ENCODE results near the gene CYP1A2. TPM values are rescaled to one million over a fixed set of nuclear protein-coding genes. Genes with fewer than 3 reads are reported as not detected.
"Not testable (repeated sequence)": the region's sequence is repeated elsewhere in the genome, so short reads cannot be mapped to it uniquely, and the experiment has no call there.

CYP1A2 gene
- total RNA-seq, 6 donors from 2014 or later = 0.15 to 0.80 TPM; not detected in 4

DNA sequence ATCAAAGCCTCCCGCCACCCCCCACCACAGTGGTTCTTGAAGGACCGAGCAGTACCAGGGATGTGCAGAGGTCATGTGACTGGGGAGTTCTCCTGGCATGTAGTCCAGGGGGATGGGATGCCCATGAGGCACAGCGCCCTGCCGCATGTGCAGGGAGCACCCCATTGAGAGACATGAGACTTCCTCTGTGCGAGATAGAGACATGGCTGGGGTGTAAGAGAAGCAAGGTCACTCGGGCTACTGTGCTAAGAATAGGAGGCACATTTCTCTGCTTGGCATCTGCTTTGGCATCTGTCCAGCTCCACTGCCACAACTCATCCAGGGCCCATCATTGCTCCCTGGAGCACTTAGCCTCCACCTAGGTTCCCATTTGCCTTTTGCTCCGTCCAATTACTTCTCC lies 20.9 kb upstream of the CYP1A2 start:
- Histone ChIP-seq H3K4me1 (peaks cover 12 to 24% (median 16%) of the 10 kb centered on the region in 4 donors), H3K4me3 (no peak overlapping the region), H3K9me3 (no peaks in the 10 kb centered on the region), H3K27ac (no peak overlapping the region), H3K27me3 (no peaks in the 10 kb centered on the region), H3K36me3 (no peaks in the 10 kb centered on the region)
- WGBS, 2 donors = 74 to 75% methylated on average over 7 of the region's 7 CpGs
- no peak for ATAC-seq (ENCODE audit: low FRiP score in 2 of 2)
- TF ChIP-seq EP300 (IDR thresholded peaks at IDR 0.05) (no peak), POLR2AphosphoS5 (IDR thresholded peaks at IDR 0.05) (no peak), POLR2A (IDR thresholded peaks at IDR 0.05) (no peak)
- TF ChIP-seq, protein P1, sequence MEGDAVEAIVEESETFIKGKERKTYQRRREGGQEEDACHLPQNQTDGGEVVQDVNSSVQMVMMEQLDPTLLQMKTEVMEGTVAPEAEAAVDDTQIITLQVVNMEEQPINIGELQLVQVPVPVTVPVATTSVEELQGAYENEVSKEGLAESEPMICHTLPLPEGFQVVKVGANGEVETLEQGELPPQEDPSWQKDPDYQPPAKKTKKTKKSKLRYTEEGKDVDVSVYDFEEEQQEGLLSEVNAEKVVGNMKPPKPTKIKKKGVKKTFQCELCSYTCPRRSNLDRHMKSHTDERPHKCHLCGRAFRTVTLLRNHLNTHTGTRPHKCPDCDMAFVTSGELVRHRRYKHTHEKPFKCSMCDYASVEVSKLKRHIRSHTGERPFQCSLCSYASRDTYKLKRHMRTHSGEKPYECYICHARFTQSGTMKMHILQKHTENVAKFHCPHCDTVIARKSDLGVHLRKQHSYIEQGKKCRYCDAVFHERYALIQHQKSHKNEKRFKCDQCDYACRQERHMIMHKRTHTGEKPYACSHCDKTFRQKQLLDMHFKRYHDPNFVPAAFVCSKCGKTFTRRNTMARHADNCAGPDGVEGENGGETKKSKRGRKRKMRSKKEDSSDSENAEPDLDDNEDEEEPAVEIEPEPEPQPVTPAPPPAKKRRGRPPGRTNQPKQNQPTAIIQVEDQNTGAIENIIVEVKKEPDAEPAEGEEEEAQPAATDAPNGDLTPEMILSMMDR (IDR thresholded peaks at IDR 0.05) = no peak
- no peak for DNase-seq

GRCh38 chr15:74728699-74729098 lies 19.9 kb upstream of the CYP1A2 start:
- not testable (repeated sequence) for H3K27me3 ChIP-seq; H3K4me3 ChIP-seq; ATAC-seq (ENCODE audit: low FRiP score in 2 of 2); H3K27ac ChIP-seq; H3K9me3 ChIP-seq; H3K36me3 ChIP-seq
- WGBS, 2 donors = 90% methylated on average over 19 of the region's 30 CpGs; no CpG with 5 or more reads in 1 of the 2 donors
- DNase-seq = peak in 1 of 2 donors; percentile 47
- H3K4me1 ChIP-seq = peaks cover 12 to 24% (median 16%) of the 10 kb centered on the region in 4 donors

DNA sequence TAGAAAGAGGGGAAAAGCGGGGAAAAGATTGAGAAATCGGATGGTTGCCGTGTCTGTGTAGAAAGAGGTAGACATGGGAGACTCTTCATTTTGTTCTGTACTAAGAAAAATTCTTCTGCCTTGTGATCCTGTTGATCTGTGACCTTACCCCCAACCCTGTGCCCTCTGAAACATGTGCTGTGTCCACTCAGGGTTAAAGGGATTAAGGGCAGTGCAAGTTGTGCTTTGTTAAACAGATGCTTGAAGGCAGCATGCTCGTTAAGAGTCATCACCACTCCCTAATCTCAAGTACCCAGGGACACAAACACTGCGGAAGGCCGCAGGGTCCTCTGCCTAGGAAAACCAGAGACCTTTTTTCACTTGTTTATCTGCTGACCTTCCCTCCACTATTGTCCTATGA lies 19.3 kb upstream of the CYP1A2 start:
- not testable (repeated sequence) for H3K27me3 ChIP-seq

DNA sequence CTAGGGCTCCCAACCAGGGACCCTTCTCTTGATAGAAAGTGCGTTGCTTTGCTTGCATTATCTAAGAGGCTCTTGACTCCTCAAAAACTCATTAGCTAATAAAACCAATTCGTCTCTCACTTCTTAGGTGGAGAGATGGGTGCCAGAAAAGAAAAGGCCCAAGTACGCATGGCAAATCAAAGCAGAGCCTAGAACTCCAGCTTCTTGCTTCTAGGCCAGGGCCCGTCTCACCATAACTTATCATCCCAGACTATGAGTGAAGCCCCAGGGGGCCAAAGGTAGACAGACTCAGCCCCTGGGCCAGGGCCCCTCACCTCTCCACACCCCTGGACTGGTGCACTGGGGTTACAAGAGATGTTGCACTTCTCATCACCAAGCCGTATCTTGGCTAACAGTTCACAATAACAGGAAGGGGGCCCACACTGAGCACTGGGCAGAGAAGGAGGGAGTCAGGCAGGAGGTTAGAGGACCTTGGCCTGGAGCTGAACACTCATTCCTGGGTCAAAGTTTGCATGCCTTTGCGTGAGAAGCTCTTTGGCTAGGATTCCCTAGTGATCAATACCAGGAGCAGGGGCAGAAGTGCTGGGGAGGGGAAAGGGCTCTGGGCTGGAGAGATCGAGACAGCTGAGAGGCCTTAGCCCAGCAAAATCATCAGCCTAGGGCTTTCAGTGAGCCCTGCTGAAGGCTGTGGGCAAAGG lies 17.9 kb upstream of the CYP1A2 start:
- no peaks in the 10 kb centered on the region for H3K36me3 ChIP-seq
- DNase-seq (no peak), ATAC-seq (ENCODE audit: low FRiP score in 2 of 2) (no peak)
- H3K4me3 ChIP-seq = no peak overlapping the region
- no peak for TF ChIP-seq EP300 (IDR thresholded peaks at IDR 0.05)
- TF ChIP-seq POLR2A (IDR thresholded peaks at IDR 0.05) = no peak
- no peak for TF ChIP-seq POLR2AphosphoS5 (IDR thresholded peaks at IDR 0.05)
- no peak overlapping the region for H3K27ac ChIP-seq
- H3K27me3 ChIP-seq = no peaks in the 10 kb centered on the region
- no peaks in the 10 kb centered on the region for H3K9me3 ChIP-seq
- H3K4me1 ChIP-seq = peaks cover 12 to 13% (median 12%) of the 10 kb centered on the region in 4 donors
- 67 to 73% methylated on average over 7 of the region's 7 CpGs for WGBS, 2 donors

More for the DNA sequence above, 19.3 kb upstream of the CYP1A2 start:
- not testable (repeated sequence) for DNase-seq; H3K27ac ChIP-seq; H3K4me3 ChIP-seq; H3K9me3 ChIP-seq; ATAC-seq (ENCODE audit: low FRiP score in 2 of 2); H3K36me3 ChIP-seq
- peaks cover 12 to 24% (median 16%) of the 10 kb centered on the region in 4 donors for H3K4me1 ChIP-seq
- 75% methylated on average over 6 of the region's 6 CpGs for WGBS, 2 donors

DNA sequence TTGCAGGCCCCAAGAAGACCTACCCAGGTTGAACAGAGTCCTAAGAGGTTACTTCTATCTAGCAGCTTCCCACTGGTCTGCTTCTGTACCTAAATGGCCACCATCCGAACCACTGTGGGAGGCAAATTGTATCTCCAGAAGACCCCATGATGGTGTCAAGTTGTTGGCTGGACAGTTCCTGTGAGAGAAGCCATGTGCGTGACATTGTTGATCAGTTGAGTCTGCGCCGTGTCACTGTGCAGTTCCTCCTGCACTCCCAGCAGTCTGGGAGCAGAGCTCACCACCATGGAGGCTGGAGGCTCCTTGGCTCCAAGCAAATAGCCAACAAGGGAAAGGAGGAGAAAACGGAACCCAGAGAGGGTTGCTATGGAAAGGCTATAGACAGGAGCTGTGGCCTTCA lies 15.8 kb upstream of the CYP1A2 start:
- TF ChIP-seq POLR2A (IDR thresholded peaks at IDR 0.05) = no peak
- TF ChIP-seq, protein P1 (IDR thresholded peaks at IDR 0.05) = no peak
- no peak for TF ChIP-seq EP300 (IDR thresholded peaks at IDR 0.05)
- TF ChIP-seq POLR2AphosphoS5 (IDR thresholded peaks at IDR 0.05) = no peak
- Histone ChIP-seq H3K9me3 (no peaks in the 10 kb centered on the region), H3K27me3 (no peaks in the 10 kb centered on the region), H3K4me1 (no peaks in the 10 kb centered on the region), H3K36me3 (no peaks in the 10 kb centered on the region), H3K4me3 (no peak overlapping the region), H3K27ac (no peak overlapping the region)
- WGBS, 2 donors = 88 to 89% methylated on average over 5 of the region's 5 CpGs
- ATAC-seq (ENCODE audit: low FRiP score in 2 of 2) (no peak), DNase-seq (no peak)

DNA sequence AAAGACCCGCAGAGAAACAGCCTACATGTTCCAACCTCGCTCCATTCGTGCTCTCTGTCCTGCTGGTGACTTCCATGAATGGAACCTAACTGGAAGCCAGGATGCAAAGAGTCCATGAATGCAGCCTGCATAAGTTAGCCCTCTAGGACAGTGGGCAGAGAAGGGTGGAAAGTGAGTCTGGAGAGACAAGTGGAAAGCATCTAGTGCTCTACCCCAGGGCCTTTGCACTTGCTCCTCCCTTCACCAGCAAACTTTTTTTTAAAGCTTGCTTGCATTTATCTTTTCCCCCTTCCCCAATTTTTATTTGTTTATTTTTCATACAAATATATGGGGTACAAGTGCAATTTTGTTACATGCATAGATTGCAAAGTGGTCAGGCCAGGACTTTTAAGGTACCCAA lies 15.4 kb upstream of the CYP1A2 start:
- Histone ChIP-seq H3K27ac (no peak overlapping the region), H3K4me1 (no peaks in the 10 kb centered on the region), H3K36me3 (no peaks in the 10 kb centered on the region), H3K4me3 (no peak overlapping the region), H3K27me3 (no peaks in the 10 kb centered on the region), H3K9me3 (no peaks in the 10 kb centered on the region)
- no peak for DNase-seq
- TF ChIP-seq EP300 (IDR thresholded peaks at IDR 0.05) = no peak
- 89 to 94% methylated on average over 3 of the region's 3 CpGs for WGBS, 2 donors
- ATAC-seq (ENCODE audit: low FRiP score in 2 of 2) = no peak

GRCh38 chr15:74735305-74735704 lies 13.3 kb upstream of the CYP1A2 start:
- ATAC-seq (ENCODE audit: low FRiP score in 2 of 2) = no peak
- no peaks in the 10 kb centered on the region for H3K27me3 ChIP-seq

GRCh38 chr15:74738239-74738638 lies 10.4 kb upstream of the CYP1A2 start:
- not testable (repeated sequence) for H3K36me3 ChIP-seq; H3K9me3 ChIP-seq; ATAC-seq (ENCODE audit: low FRiP score in 2 of 2); H3K27me3 ChIP-seq; H3K27ac ChIP-seq; H3K4me3 ChIP-seq; DNase-seq; H3K4me1 ChIP-seq
- 57 to 62% methylated on average over 5 of the region's 5 CpGs for WGBS, 2 donors

More at GRCh38 chr15:74735305-74735704, 13.3 kb upstream of the CYP1A2 start:
- no peaks in the 10 kb centered on the region for H3K4me1 ChIP-seq
- H3K4me3 ChIP-seq = no peak overlapping the region
- 67 to 71% methylated on average over 3 of the region's 3 CpGs for WGBS, 2 donors
- no peaks in the 10 kb centered on the region for H3K9me3 ChIP-seq
- peak overlapping the region in 1 of 4 donors; percentile 2 for H3K27ac ChIP-seq
- TF ChIP-seq, protein P1 (IDR thresholded peaks at IDR 0.05) = no peak
- TF ChIP-seq POLR2A (IDR thresholded peaks at IDR 0.05) (no peak), EP300 (IDR thresholded peaks at IDR 0.05) (no peak), POLR2AphosphoS5 (IDR thresholded peaks at IDR 0.05) (no peak)
- H3K36me3 ChIP-seq = no peaks in the 10 kb centered on the region
- DNase-seq = no peak

Measured in upper lobe of left lung (tissue), 6 donors.